Testis (tissue), 3 donors: ENCODE measurements around the gene TLR8. TPM values are rescaled to one million over a fixed set of nuclear protein-coding genes. Genes with fewer than 3 reads are reported as not detected.

Experiments
- DNase-seq: peaks from one replicate; pipeline ENCODE4 v3.0.0-alpha.2; 2019
- H3K27ac ChIP-seq, 2 donors: fragments of 200-600 bp; sonication (generic); one replicate each; pipeline ENCODE4 v1.5.1; 2019
- H3K27me3 ChIP-seq: fragments of 200-600 bp; sonication (generic); one replicate; pipeline ENCODE4 v1.5.1; 2019
- H3K36me3 ChIP-seq: fragments of 200-600 bp; sonication (generic); one replicate; pipeline ENCODE4 v1.5.1; 2017; ENCODE audit warnings: low read depth; ENCODE audit errors: missing control alignments
- H3K4me1 ChIP-seq: fragments of 200-600 bp; sonication (generic); one replicate; pipeline ENCODE4 v1.5.1; 2019
- H3K4me3 ChIP-seq, 2 donors: fragments of 200-600 bp; sonication (generic); one replicate each; pipeline ENCODE4 v1.5.1; 2017 to 2019
- H3K9me3 ChIP-seq: fragments of 200-600 bp; sonication (generic); one replicate; pipeline ENCODE4 v1.5.1; 2017
- POLR2A ChIP-seq: fragments of 450-650 bp; IDR thresholded peaks from one replicate; pipeline ENCODE4 v1.6.1; 2017; ENCODE audit warnings: antibody characterized with exemption, mild to moderate bottlenecking, moderate library complexity
- WGBS, 2 donors: methylation state at CpG; one replicate each; pipeline ENCODE4 v1.1.5; 2018; 5-methylcytosine and 5-hydroxymethylcytosine counted together
- intact Hi-C: fragments of 100-400 bp; cut with DNase I; formaldehyde crosslinking; loops from one replicate; pipeline ENCODE4 v1.15.1; 2023; ENCODE audit warnings: low total_unique reads
- polyA plus RNA-seq: library from polyadenylated mRNA; stranded (reverse); fragments of 350-450 nt; fragmentation: Illumina TruSeq; extraction: RNeasy Lipid Tissue Mini Kit (QIAGEN cat#74804); gene quantifications from one replicate; pipeline ENCODE4 v1.2.3, GENCODE V29; 2014; ENCODE audit warnings: low read depth, low replicate concordance; ENCODE audit not compliant: insufficient read depth
- total RNA-seq, 2 donors: library from RNA; depleted of rRNA; stranded (reverse); fragments of >200 nt; gene quantifications; one replicate each; pipeline ENCODE4 v1.2.3, GENCODE V29; 2016
- TF ChIP-seq, protein P1 (sequence below), 3 experiments: fragments of 450-650 bp in 2 of 3; fragments of 200-600 bp in 1 of 3; sonication (generic) in 1 of 3; IDR thresholded peaks; one replicate each; pipeline ENCODE4 v1.5.1; 2016 to 2019; ENCODE audit warnings: antibody characterized with exemption in 3 of 3, mild to moderate bottlenecking in 2 of 3, moderate library complexity in 1 of 3

Gene TLR8
- total and polyA plus RNA-seq, 3 donors from 2014 or later, result 0.08 to 1.3 (median 0.50) TPM

GRCh38 chrX:12903646-12904045 lies 2.8 kb upstream of the TLR8 start:
- Histone ChIP-seq H3K27me3 (no peaks in the 10 kb centered on the region), H3K4me1 (no peaks in the 10 kb centered on the region), H3K36me3 (no peaks in the 10 kb centered on the region), H3K4me3 (no peak overlapping the region), H3K9me3 (no peaks in the 10 kb centered on the region), H3K27ac (no peak overlapping the region)
- TF ChIP-seq, protein P1, sequence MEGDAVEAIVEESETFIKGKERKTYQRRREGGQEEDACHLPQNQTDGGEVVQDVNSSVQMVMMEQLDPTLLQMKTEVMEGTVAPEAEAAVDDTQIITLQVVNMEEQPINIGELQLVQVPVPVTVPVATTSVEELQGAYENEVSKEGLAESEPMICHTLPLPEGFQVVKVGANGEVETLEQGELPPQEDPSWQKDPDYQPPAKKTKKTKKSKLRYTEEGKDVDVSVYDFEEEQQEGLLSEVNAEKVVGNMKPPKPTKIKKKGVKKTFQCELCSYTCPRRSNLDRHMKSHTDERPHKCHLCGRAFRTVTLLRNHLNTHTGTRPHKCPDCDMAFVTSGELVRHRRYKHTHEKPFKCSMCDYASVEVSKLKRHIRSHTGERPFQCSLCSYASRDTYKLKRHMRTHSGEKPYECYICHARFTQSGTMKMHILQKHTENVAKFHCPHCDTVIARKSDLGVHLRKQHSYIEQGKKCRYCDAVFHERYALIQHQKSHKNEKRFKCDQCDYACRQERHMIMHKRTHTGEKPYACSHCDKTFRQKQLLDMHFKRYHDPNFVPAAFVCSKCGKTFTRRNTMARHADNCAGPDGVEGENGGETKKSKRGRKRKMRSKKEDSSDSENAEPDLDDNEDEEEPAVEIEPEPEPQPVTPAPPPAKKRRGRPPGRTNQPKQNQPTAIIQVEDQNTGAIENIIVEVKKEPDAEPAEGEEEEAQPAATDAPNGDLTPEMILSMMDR (IDR thresholded peaks at IDR 0.05), result no peak
- TF ChIP-seq POLR2A, result no peak
- intact Hi-C loops, result no loop called here
- 57 to 59% methylated on average over 7 to 8 of the region's 8 CpGs for WGBS, 2 donors
- DNase-seq, result peak; percentile 26

DNA sequence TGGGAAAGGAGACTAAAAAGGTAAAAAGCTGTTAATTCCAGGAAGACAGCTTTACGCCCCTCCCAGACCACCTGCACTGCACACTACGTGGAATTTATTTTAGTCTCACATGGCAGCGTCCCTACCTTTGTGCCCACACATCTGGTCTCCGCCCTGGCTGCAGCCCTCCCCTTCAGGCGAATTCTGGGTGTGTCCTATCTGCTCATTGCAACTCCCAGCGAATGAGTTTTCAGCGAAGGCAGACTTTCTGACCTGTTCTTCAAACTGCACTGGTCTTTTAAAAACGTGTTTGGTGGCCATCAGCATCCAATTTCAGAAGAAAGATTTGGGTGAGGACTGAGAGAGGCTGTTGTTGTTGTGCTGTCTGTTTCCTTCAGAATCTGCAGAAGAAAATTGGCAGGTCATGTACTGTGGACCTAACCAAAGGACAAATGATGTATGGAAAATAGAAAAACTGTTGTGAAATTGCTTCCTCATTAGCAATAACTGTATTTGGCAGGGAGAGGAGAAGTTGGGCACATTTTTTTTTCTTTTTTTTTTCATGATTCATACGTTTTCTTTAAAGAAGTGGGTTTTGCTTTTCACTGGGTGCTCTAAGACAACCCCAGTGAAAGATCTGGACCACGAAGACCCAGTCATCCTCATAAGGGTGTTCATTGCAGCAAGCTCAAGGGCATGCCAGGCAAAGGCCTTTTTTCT lies 4.2 kb downstream of the TLR8 start:
- WGBS, 2 donors, result 79 to 84% methylated on average over 10 of the region's 10 CpGs
- H3K4me1 ChIP-seq, result no peaks in the 10 kb centered on the region
- TF ChIP-seq, protein P1 (IDR thresholded peaks at IDR 0.05), result no peak
- no peak for TF ChIP-seq POLR2A
- intact Hi-C loops, result no loop called here
- H3K36me3 ChIP-seq, result no peaks in the 10 kb centered on the region
- H3K4me3 ChIP-seq, result no peak overlapping the region
- no peak overlapping the region for H3K27ac ChIP-seq
- no peaks in the 10 kb centered on the region for H3K27me3 ChIP-seq
- H3K9me3 ChIP-seq, result no peaks in the 10 kb centered on the region
- DNase-seq, result no peak

DNA sequence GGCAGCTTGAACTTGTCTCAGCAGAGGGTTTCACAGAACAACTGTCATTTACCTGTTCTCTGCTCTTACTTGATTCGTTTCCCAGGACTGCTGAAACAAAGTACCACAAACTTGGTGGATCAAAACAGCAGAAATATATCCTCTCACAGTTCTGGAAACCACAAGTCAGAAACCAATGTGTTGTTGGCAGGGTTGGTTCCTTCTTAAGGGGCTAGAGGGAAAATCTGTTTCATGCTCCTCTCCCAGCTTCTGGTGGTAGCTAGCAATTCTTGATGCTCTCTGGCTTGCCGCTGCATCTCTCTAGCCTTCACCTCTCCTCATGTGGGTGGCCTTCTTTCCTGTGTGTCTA lies 4.7 kb downstream of the TLR8 start:
- no peak for DNase-seq
- no peaks in the 10 kb centered on the region for H3K27me3 ChIP-seq
- no peaks in the 10 kb centered on the region for H3K9me3 ChIP-seq
- intact Hi-C loops, result no loop called here
- H3K36me3 ChIP-seq, result no peaks in the 10 kb centered on the region
- H3K4me3 ChIP-seq, result no peak overlapping the region
- TF ChIP-seq, protein P1 (IDR thresholded peaks at IDR 0.05), result no peak
- no peak for TF ChIP-seq POLR2A
- no peak overlapping the region for H3K27ac ChIP-seq
- no peaks in the 10 kb centered on the region for H3K4me1 ChIP-seq
- 89 to 91% methylated on average over 2 of the region's 2 CpGs for WGBS, 2 donors

- 67 to 79% methylated on average over 5 of the region's 5 CpGs for WGBS, 2 donors
Observed at GRCh38 chrX:12912791-12913482, 6.5 kb downstream of the TLR8 start.

More at GRCh38 chrX:12912791-12913482, 6.5 kb downstream of the TLR8 start:
- no peak for TF ChIP-seq POLR2A
- TF ChIP-seq, protein P1 (IDR thresholded peaks at IDR 0.05), result no peak
- Histone ChIP-seq H3K9me3 (no peaks in the 10 kb centered on the region), H3K4me1 (no peaks in the 10 kb centered on the region), H3K36me3 (no peaks in the 10 kb centered on the region), H3K4me3 (no peak overlapping the region), H3K27ac (no peak overlapping the region), H3K27me3 (no peaks in the 10 kb centered on the region)
- no peak for DNase-seq
- intact Hi-C loops, result no loop called here
